ENCODE measurements around the gene ACO2. TPM values are rescaled to one million over a fixed set of nuclear protein-coding genes. Genes with fewer than 3 reads are reported as not detected.

The ACO2 gene
- total RNA-seq, 1 experiment from 2014 or later: 66.6 TPM

DNA sequence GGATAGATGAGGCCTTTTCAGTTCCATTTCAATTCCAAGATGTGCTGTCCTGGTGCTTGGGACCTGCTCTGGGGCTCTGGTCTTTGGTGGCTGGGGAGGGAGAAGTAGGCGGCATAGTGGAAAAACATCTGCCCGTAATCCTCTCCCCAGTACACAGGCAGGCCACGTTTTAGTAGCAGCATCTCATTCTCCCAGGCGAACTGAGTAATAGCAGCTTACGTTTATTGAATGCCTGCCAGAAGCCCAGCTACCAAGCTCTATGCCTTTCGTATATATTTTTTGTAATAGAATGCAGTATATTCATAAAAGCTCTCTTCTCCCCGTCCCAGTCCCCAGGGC is 11.4 kb downstream of the ACO2 start:
- Histone ChIP-seq H3K9me3 (ENCODE audit: control insufficient read depth, low read depth, low read length) (no peaks in the 10 kb centered on the region), H2BK15ac (ENCODE audit: low read depth, low read length) (no peak overlapping the region), H3K4me2 (ENCODE audit: insufficient read depth, insufficient read length, low read length) (no peak overlapping the region), H3K4me1 (ENCODE audit: insufficient read depth, low read length) (peaks cover 10% of the 10 kb centered on the region; the same call in 1 of the 2 replicates), H2AFZ (ENCODE audit: low read length) (no peak overlapping the region), H3K4ac (ENCODE audit: low read depth, low read length) (no peak overlapping the region), H2BK120ac (ENCODE audit: low read depth, low read length, poor library complexity, severe bottlenecking) (no peak overlapping the region), H2BK20ac (ENCODE audit: low read depth, low read length, poor library complexity, severe bottlenecking) (no peak overlapping the region), H3K18ac (ENCODE audit: insufficient read length, low read depth, low read length) (no peak overlapping the region), H2BK12ac (ENCODE audit: insufficient read length, low read depth, low read length) (no peak overlapping the region), H3K27ac (ENCODE audit: insufficient read length, low read depth, low read length) (no peak overlapping the region), H3K9ac (ENCODE audit: extremely low read depth, insufficient read length, low read length) (no peak overlapping the region), H3K23ac (ENCODE audit: insufficient read length, low read depth, low read length) (no peak overlapping the region), H4K20me1 (ENCODE audit: control insufficient read depth, insufficient read depth, insufficient read length) (peaks cover 2% of the 10 kb centered on the region), H4K8ac (replicated peaks; ENCODE audit: insufficient read length, low read depth, low read length) (no peak overlapping the region), H2AK5ac (ENCODE audit: insufficient read length, low read length) (no peak overlapping the region), H3K27me3 (ENCODE audit: insufficient read depth, low read length) (no peaks in the 10 kb centered on the region), H4K91ac (ENCODE audit: insufficient read length, low read depth, low read length) (no peak overlapping the region), H3K56ac (ENCODE audit: insufficient read length, low read depth, low read length) (no peak overlapping the region), H3K14ac (ENCODE audit: insufficient read depth, low read length) (no peak overlapping the region), H4K5ac (ENCODE audit: insufficient read length, low read depth, low read length) (no peak overlapping the region), H3K23me2 (ENCODE audit: insufficient read length, low read depth, low read length, poor library complexity, severe bottlenecking) (no peaks in the 10 kb centered on the region), H3K79me1 (ENCODE audit: insufficient read depth, low read depth, low read length, poor library complexity, severe bottlenecking) (no peaks in the 10 kb centered on the region), H3K79me2 (ENCODE audit: insufficient read depth, low read length) (peaks cover 3% of the 10 kb centered on the region; the same call in 1 of the 2 replicates), H2BK5ac (ENCODE audit: insufficient read length, low read length) (no peak overlapping the region), H3T11ph (ENCODE audit: low read length) (no peak overlapping the region)
- Mint-ChIP-seq H3K36me3 (ENCODE audit: insufficient read depth in 1 of 3, low read depth in 3 of 3) (no peaks in the 10 kb centered on the region), H3K4me3 (no peak overlapping the region; a peak in 2 of 5 replicates), H3K27ac (peak overlapping the region in 2 of 3 experiments; percentile 41 to 79; a peak in 5 of 7 replicates), H3K9me3 (no peaks in the 10 kb centered on the region), H3K4me1 (peaks cover 43 to 49% of the 10 kb centered on the region in 2 experiments), H3K27me3 (ENCODE audit: low read depth) (no peaks in the 10 kb centered on the region)
- TF ChIP-seq, protein P1, sequence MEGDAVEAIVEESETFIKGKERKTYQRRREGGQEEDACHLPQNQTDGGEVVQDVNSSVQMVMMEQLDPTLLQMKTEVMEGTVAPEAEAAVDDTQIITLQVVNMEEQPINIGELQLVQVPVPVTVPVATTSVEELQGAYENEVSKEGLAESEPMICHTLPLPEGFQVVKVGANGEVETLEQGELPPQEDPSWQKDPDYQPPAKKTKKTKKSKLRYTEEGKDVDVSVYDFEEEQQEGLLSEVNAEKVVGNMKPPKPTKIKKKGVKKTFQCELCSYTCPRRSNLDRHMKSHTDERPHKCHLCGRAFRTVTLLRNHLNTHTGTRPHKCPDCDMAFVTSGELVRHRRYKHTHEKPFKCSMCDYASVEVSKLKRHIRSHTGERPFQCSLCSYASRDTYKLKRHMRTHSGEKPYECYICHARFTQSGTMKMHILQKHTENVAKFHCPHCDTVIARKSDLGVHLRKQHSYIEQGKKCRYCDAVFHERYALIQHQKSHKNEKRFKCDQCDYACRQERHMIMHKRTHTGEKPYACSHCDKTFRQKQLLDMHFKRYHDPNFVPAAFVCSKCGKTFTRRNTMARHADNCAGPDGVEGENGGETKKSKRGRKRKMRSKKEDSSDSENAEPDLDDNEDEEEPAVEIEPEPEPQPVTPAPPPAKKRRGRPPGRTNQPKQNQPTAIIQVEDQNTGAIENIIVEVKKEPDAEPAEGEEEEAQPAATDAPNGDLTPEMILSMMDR (conservative IDR thresholded peaks at IDR 0.05): no peak
- WGBS (ENCODE audit: extremely low coverage, insufficient read length, low lambda C conversion rate): no CpG with 5 or more reads among the region's 7 CpGs
- no peak for DNase-seq

All from H9 (cell line).